Measurements from ENCODE around the gene IQGAP2.

GRCh38 chr5:76736679-76737556, 333.8 kb downstream of the IQGAP2 start:
- no peak for TF ChIP-seq ZHX1 (conservative IDR thresholded peaks at IDR 0.05; ENCODE audit: low read length)
- TF ChIP-seq ZNF398 (CRISPR knock-in tag; IDR thresholded peaks at IDR 0.05): no peak
- no peak for TF ChIP-seq E2F3 (CRISPR knock-in tag; IDR thresholded peaks at IDR 0.05)
- no peak for TF ChIP-seq RFX5 (IDR thresholded peaks at IDR 0.05; ENCODE audit: low read depth, low read length)
- no peak for TF ChIP-seq KAT8 (IDR thresholded peaks at IDR 0.05; ENCODE audit: low read depth)
- TF ChIP-seq MXI1 (IDR thresholded peaks at IDR 0.05; ENCODE audit: low read depth, low read length): no peak
- no peak for TF ChIP-seq CEBPB (tag; IDR thresholded peaks at IDR 0.05)
- TF ChIP-seq ZNF121 (CRISPR knock-in tag; conservative IDR thresholded peaks at IDR 0.05): peak; percentile 63; the same call in 1 of the 2 replicates
- TF ChIP-seq STAT6 (CRISPR knock-in tag; IDR thresholded peaks at IDR 0.05): no peak
- TF ChIP-seq TFAP4 (CRISPR knock-in tag; IDR thresholded peaks at IDR 0.05; ENCODE audit: borderline replicate concordance): no peak
- TF ChIP-seq ATF7 (IDR thresholded peaks at IDR 0.05): no peak
- no peak for TF ChIP-seq CHD2 (IDR thresholded peaks at IDR 0.05; ENCODE audit: low read depth, low read length)
- TF ChIP-seq CTCF (IDR thresholded peaks at IDR 0.05 in 2 of 3, conservative IDR thresholded peaks at IDR 0.05 in 1 of 3; ENCODE audit: insufficient read depth in 2 of 3, low read depth in 1 of 3, low read length in 3 of 3): no peak
- TF ChIP-seq SREBF2 (CRISPR knock-in tag; IDR thresholded peaks at IDR 0.05): no peak
